ENCODE data around the gene GOSR1. TPM values are rescaled to one million over a fixed set of nuclear protein-coding genes. Genes with fewer than 3 reads are reported as not detected.

GOSR1 gene
- total RNA-seq (2022; extraction: Qiagen RNA extraction; ENCODE audit: low read depth) = 34.4 to 45.5 TPM (median 38.2 TPM) in 5 replicates

DNA sequence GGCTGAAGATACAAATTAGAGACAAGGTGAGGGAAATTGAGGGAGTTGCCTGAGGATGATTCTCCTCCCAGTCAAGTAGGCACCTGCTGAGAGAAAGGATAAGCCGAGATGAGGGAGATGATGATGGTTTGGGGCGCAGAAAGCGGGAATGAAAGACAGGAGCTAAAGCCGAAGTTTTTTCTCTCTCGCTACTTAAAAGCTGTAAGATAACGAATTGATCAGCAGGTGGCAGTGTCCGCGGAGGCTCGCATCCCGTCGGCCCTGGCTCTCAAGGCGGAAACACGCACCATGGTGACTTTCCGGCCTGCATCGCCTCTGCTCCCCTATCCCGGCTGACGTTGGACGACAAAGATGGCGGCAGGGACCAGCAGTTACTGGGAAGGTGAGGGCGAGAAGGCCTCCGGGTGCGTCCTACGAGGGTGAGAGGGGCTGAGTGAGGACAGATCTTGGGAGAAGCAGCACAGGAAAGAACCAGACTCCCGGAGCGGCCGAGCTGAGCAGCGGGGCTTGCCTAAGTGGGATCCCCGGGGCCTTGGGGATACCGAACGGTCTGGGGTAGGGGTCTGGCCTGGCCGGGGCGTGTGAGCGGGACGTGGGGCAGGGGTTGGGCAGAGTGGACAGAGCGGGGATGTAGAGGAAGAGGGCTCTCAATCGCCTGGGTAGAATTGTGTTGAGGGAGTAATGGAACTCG, at the start of gene GOSR1:
Gene GOSR1 (plus strand): TSS at position 326 of the 691 bp plus-strand sequence. CDS start 26 bp downstream, at position 352.

Other genes with a start within 250 kb of the GOSR1 start
- gene SLC6A4, start 241.7 kb upstream of the GOSR1 start, total RNA-seq (2022; extraction: Qiagen RNA extraction; ENCODE audit: low read depth) = 0.03 to 0.09 TPM (median 0.09 TPM) in 3 of 5 replicates, not detected in the others
- 45.3 to 52.0 TPM (median 50.4 TPM) in 5 replicates for gene BLMH, start 185.5 kb upstream of the GOSR1 start, total RNA-seq (2022; extraction: Qiagen RNA extraction; ENCODE audit: low read depth)
- not detected in 5 replicates for gene TMIGD1, start 143.4 kb upstream of the GOSR1 start, total RNA-seq (2022; extraction: Qiagen RNA extraction; ENCODE audit: low read depth)
- gene CPD, start 98.5 kb upstream of the GOSR1 start, total RNA-seq (2022; extraction: Qiagen RNA extraction; ENCODE audit: low read depth) = 22.9 to 35.5 TPM (median 32.4 TPM) in 5 replicates

Data from A549 treated with DMSO at 1 μM for 4 hours (cell line).